HEK293T (cell line): ENCODE results near the gene ELL.

Experiments used
- ARNT ChIP-seq: fragments of 450-650 bp; IDR thresholded peaks from 2 replicates; pipeline ENCODE4 v1.6.1; 2017; ENCODE audit warnings: mild to moderate bottlenecking
- BHLHE40 ChIP-seq: fragments of 450-650 bp; IDR thresholded peaks from 2 replicates; pipeline ENCODE4 v1.6.1; 2016; ENCODE audit warnings: mild to moderate bottlenecking, moderate library complexity, borderline replicate concordance
- ELF4 ChIP-seq: fragments of 450-650 bp; IDR thresholded peaks from 2 replicates; pipeline ENCODE4 v1.6.1; 2017; ENCODE audit warnings: antibody characterized with exemption
- FOXA1 ChIP-seq: fragments of 450-650 bp; IDR thresholded peaks from 2 replicates; pipeline ENCODE4 v1.6.1; 2016; ENCODE audit warnings: mild to moderate bottlenecking
- FOXK2 ChIP-seq: fragments of 450-650 bp; IDR thresholded peaks from 2 replicates; pipeline ENCODE4 v1.6.1; 2016; ENCODE audit warnings: mild to moderate bottlenecking
- FOXM1 ChIP-seq: fragments of 450-650 bp; IDR thresholded peaks from 2 replicates; pipeline ENCODE4 v1.6.1; 2017; ENCODE audit warnings: mild to moderate bottlenecking, borderline replicate concordance
- HDGF ChIP-seq: fragments of 450-650 bp; IDR thresholded peaks from 2 replicates; pipeline ENCODE4 v1.6.1; 2017; ENCODE audit warnings: antibody characterized with exemption, borderline replicate concordance
- L3MBTL2 ChIP-seq: fragments of 450-650 bp; conservative IDR thresholded peaks from 2 replicates; pipeline ENCODE4 v1.6.1; 2016; ENCODE audit warnings: mild to moderate bottlenecking
- LEF1 ChIP-seq: fragments of 450-650 bp; IDR thresholded peaks from 2 replicates; pipeline ENCODE4 v1.6.1; 2017; ENCODE audit warnings: mild to moderate bottlenecking, borderline replicate concordance
- NFRKB ChIP-seq: fragments of 450-650 bp; IDR thresholded peaks from 2 replicates; pipeline ENCODE4 v1.6.1; 2016; ENCODE audit warnings: mild to moderate bottlenecking, moderate library complexity
- SP1 ChIP-seq: fragments of 450-650 bp; IDR thresholded peaks from 2 replicates; pipeline ENCODE4 v1.6.1; 2017
- SUZ12 ChIP-seq: fragments of 450-650 bp; IDR thresholded peaks from 2 replicates; pipeline ENCODE4 v1.6.1; 2016; ENCODE audit warnings: mild to moderate bottlenecking
- TARDBP ChIP-seq: fragments of 450-650 bp; IDR thresholded peaks from 2 replicates; pipeline ENCODE4 v1.6.1; 2016
- ZNF384 ChIP-seq: fragments of 450-650 bp; IDR thresholded peaks from 2 replicates; pipeline ENCODE4 v1.6.1; 2016

DNA sequence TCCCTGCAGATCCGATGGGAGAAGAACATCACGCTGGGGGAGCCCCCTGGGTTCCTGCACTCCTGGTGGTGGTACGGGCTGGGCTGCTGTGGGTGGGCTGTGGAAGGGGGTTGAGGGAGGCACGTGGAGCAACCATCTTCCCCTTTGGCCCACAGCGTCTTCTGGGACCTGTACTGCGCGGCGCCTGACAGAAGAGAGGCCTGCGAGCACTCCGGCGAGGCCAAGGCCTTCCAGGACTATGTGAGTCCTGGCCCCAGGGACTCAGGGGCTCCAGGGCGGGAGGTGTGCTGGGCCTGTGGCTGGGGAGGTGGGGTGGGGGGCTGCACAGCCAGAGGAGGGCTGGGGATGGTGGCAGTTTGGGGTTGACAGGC is 94.1 kb downstream of the ELL start:
- no peak for TF ChIP-seq FOXK2
- no peak for TF ChIP-seq L3MBTL2
- TF ChIP-seq SP1: no peak
- TF ChIP-seq ZNF384: no peak
- TF ChIP-seq NFRKB: no peak
- TF ChIP-seq HDGF: no peak
- no peak for TF ChIP-seq BHLHE40
- TF ChIP-seq FOXM1: no peak
- no peak for TF ChIP-seq TARDBP
- no peak for TF ChIP-seq LEF1
- TF ChIP-seq SUZ12: no peak
- TF ChIP-seq ELF4: no peak
- no peak for TF ChIP-seq ARNT
- TF ChIP-seq FOXA1: no peak
